Retinal pigment epithelial cell (primary cell): ENCODE measurements around the gene HM13.
"Not testable (repeated sequence)": the region's sequence is repeated elsewhere in the genome, so short reads cannot be mapped to it uniquely, and the experiment has no call there.

Source experiments
- DNase-seq: peaks from one replicate; pipeline ENCODE4 v3.0.0-alpha.2; 2010; ENCODE audit warnings: low read depth
- H3K4me3 ChIP-seq: 2 replicates; pipeline ENCODE4 v1.5.1; 2011; ENCODE audit warnings: mild to moderate bottlenecking, low read length, control low read depth, moderate library complexity
- CTCF ChIP-seq: conservative IDR thresholded peaks from 2 replicates; pipeline ENCODE4 v1.5.1; 2011; ENCODE audit warnings: low read depth, low read length, control low read depth, inconsistent platforms

HM13 gene

GRCh38 chr20:31516651-31517050 is 2.4 kb downstream of the HM13 start:
- no peak for TF ChIP-seq CTCF
- no peak for DNase-seq
- H3K4me3 ChIP-seq = no peak overlapping the region

- no peak overlapping the region for H3K4me3 ChIP-seq
- peak; percentile 45 for TF ChIP-seq CTCF
- DNase-seq = peak; percentile 28
These were observed 3.1 kb downstream of the HM13 start for GRCh38 chr20:31517373-31517772.

- DNase-seq = not testable (repeated sequence)
These were observed 7.0 kb downstream of the HM13 start for GRCh38 chr20:31521267-31521666.

GRCh38 chr20:31522731-31523130 is 8.5 kb downstream of the HM13 start:
- DNase-seq = no peak
- no peak for TF ChIP-seq CTCF
- H3K4me3 ChIP-seq = no peak overlapping the region

More at GRCh38 chr20:31521267-31521666, 7.0 kb downstream of the HM13 start:
- H3K4me3 ChIP-seq = not testable (repeated sequence)

- DNase-seq = peak; percentile 29
- H3K4me3 ChIP-seq = no peak overlapping the region
- no peak for TF ChIP-seq CTCF
These were observed 9.4 kb downstream of the HM13 start for GRCh38 chr20:31523361-31524283.

GRCh38 chr20:31527266-31527665 is 13.0 kb downstream of the HM13 start:
- no peak for TF ChIP-seq CTCF
- DNase-seq = no peak
- H3K4me3 ChIP-seq = no peak overlapping the region

GRCh38 chr20:31535298-31535697 is 21.1 kb downstream of the HM13 start:
- DNase-seq = no peak
- no peak for TF ChIP-seq CTCF
- no peak overlapping the region for H3K4me3 ChIP-seq
